HG02588 (cell line): ENCODE data around the gene TKTL1.
A peak's percentile ranks its signal among the peaks of the same experiment; 100 is the strongest.

Experiments
- ATAC-seq: cut with Tn5 transposase; IDR thresholded peaks from one replicate; pipeline ENCODE4 v1.9.1; 2021; ENCODE audit warnings: mild to moderate bottlenecking, moderate library complexity; ENCODE audit not compliant: unreplicated experiment

TKTL1 gene

GRCh38 chrX:154308108-154308946, 12.7 kb downstream of the TKTL1 start:
- ATAC-seq = no peak

GRCh38 chrX:154309041-154309775, 13.6 kb downstream of the TKTL1 start:
- ATAC-seq = no peak

- no peak for ATAC-seq
These were observed 15.3 kb downstream of the TKTL1 start for GRCh38 chrX:154310616-154311536.

- no peak for ATAC-seq
These were observed 16.5 kb downstream of the TKTL1 start for GRCh38 chrX:154312116-154312515.

GRCh38 chrX:154313147-154313546, 17.6 kb downstream of the TKTL1 start:
- ATAC-seq = no peak

- no peak for ATAC-seq
These were observed 19.8 kb downstream of the TKTL1 start for GRCh38 chrX:154315416-154315815.

GRCh38 chrX:154317391-154317995, 21.9 kb downstream of the TKTL1 start:
- ATAC-seq = no peak

- no peak for ATAC-seq
These were observed 24.8 kb downstream of the TKTL1 start for GRCh38 chrX:154320406-154320805.

GRCh38 chrX:154321152-154321551, 25.6 kb downstream of the TKTL1 start:
- ATAC-seq = no peak

GRCh38 chrX:154321594-154321993, 26.0 kb downstream of the TKTL1 start:
- no peak for ATAC-seq

- ATAC-seq = no peak
These were observed 27.3 kb downstream of the TKTL1 start for GRCh38 chrX:154322890-154323289.

GRCh38 chrX:154323537-154323936, 27.9 kb downstream of the TKTL1 start:
- ATAC-seq = no peak

- no peak for ATAC-seq
These were observed 29.9 kb downstream of the TKTL1 start for GRCh38 chrX:154325541-154325940.

GRCh38 chrX:154327038-154327820, 31.6 kb downstream of the TKTL1 start:
- no peak for ATAC-seq

- ATAC-seq = no peak
These were observed 33.1 kb downstream of the TKTL1 start for GRCh38 chrX:154328646-154329045.

GRCh38 chrX:154329294-154329693, 33.7 kb downstream of the TKTL1 start:
- ATAC-seq = no peak

GRCh38 chrX:154332561-154332960, 37.0 kb downstream of the TKTL1 start:
- no peak for ATAC-seq

GRCh38 chrX:154333116-154333515, 37.5 kb downstream of the TKTL1 start:
- no peak for ATAC-seq

- peak; percentile 64 for ATAC-seq
These were observed 38.3 kb downstream of the TKTL1 start for GRCh38 chrX:154333837-154334271.

- ATAC-seq = no peak
These were observed 38.9 kb downstream of the TKTL1 start for GRCh38 chrX:154334496-154334895.
